Inferior parietal cortex (tissue), 1 donor: ENCODE data around the gene DOCK1.
"Not testable (repeated sequence)": the region's sequence is repeated elsewhere in the genome, so short reads cannot be mapped to it uniquely, and the experiment has no call there.

Experiments used
- DNase-seq: peaks from one replicate; pipeline ENCODE4 v3.0.0-alpha.2; 2016; ENCODE audit errors: extremely low spot score

Gene DOCK1

GRCh38 chr10:126924915-126925300 is 19.7 kb downstream of the DOCK1 start:
- no peak for DNase-seq

- DNase-seq = no peak
These were observed 21.3 kb downstream of the DOCK1 start for GRCh38 chr10:126926568-126926967.

GRCh38 chr10:126927799-126928198 is 22.6 kb downstream of the DOCK1 start:
- no peak for DNase-seq

GRCh38 chr10:126928274-126928673 is 23.0 kb downstream of the DOCK1 start:
- DNase-seq = no peak

- DNase-seq = no peak
These were observed 24.2 kb downstream of the DOCK1 start for GRCh38 chr10:126929391-126929790.

GRCh38 chr10:126930131-126930882 is 25.1 kb downstream of the DOCK1 start:
- no peak for DNase-seq

- DNase-seq = no peak
These were observed 25.8 kb downstream of the DOCK1 start for GRCh38 chr10:126930883-126931503.

- DNase-seq = no peak
These were observed 26.3 kb downstream of the DOCK1 start for GRCh38 chr10:126931544-126931943.

GRCh38 chr10:126932516-126932915 is 27.3 kb downstream of the DOCK1 start:
- DNase-seq = no peak

GRCh38 chr10:126933116-126933515 is 27.9 kb downstream of the DOCK1 start:
- no peak for DNase-seq

- DNase-seq = no peak
These were observed 30.2 kb downstream of the DOCK1 start for GRCh38 chr10:126935263-126935946.

- no peak for DNase-seq
These were observed 31.8 kb downstream of the DOCK1 start for GRCh38 chr10:126937026-126937425.

GRCh38 chr10:126938121-126938520 is 32.9 kb downstream of the DOCK1 start:
- DNase-seq = not testable (repeated sequence)

GRCh38 chr10:126939706-126940105 is 34.5 kb downstream of the DOCK1 start:
- DNase-seq = peak; percentile 80

- no peak for DNase-seq
These were observed 35.6 kb downstream of the DOCK1 start for GRCh38 chr10:126940670-126941310.

- no peak for DNase-seq
These were observed 39.0 kb downstream of the DOCK1 start for GRCh38 chr10:126944191-126944590.

GRCh38 chr10:126945351-126946030 is 40.3 kb downstream of the DOCK1 start:
- no peak for DNase-seq

GRCh38 chr10:126946746-126947145 is 41.5 kb downstream of the DOCK1 start:
- no peak for DNase-seq

- no peak for DNase-seq
These were observed 43.3 kb downstream of the DOCK1 start for GRCh38 chr10:126948355-126949160.

- no peak for DNase-seq
These were observed 43.9 kb downstream of the DOCK1 start for GRCh38 chr10:126949161-126949503.
